Measurements from ENCODE around the gene JARID2.
"Not testable (repeated sequence)": the region's sequence is repeated elsewhere in the genome, so short reads cannot be mapped to it uniquely, and the experiment has no call there.

JARID2 gene

GRCh38 chr6:15287670-15288375 lies 42.0 kb downstream of the JARID2 start:
- DNase-seq (ENCODE audit: low read depth, low spot score): no peak
- in situ Hi-C loops (cut with HindIII; ENCODE audit: low sequenced_read_pairs): no loop called here
- H3K4me3 ChIP-seq (ENCODE audit: low read depth, low read length): no peak overlapping the region
- TF ChIP-seq CTCF (IDR thresholded peaks at IDR 0.05; ENCODE audit: low read depth, low read length): no peak

- TF ChIP-seq CTCF (IDR thresholded peaks at IDR 0.05; ENCODE audit: low read depth, low read length): no peak
- H3K4me3 ChIP-seq (ENCODE audit: low read depth, low read length): no peak overlapping the region
- DNase-seq (ENCODE audit: low read depth, low spot score): no peak
- in situ Hi-C loops (cut with HindIII; ENCODE audit: low sequenced_read_pairs): no loop called here
These were observed 43.0 kb downstream of the JARID2 start for GRCh38 chr6:15288856-15289255.

- in situ Hi-C loops (cut with HindIII; ENCODE audit: low sequenced_read_pairs); DNase-seq (ENCODE audit: low read depth, low spot score); H3K4me3 ChIP-seq (ENCODE audit: low read depth, low read length): not testable (repeated sequence)
These were observed 43.6 kb downstream of the JARID2 start for GRCh38 chr6:15289456-15289855.

DNA sequence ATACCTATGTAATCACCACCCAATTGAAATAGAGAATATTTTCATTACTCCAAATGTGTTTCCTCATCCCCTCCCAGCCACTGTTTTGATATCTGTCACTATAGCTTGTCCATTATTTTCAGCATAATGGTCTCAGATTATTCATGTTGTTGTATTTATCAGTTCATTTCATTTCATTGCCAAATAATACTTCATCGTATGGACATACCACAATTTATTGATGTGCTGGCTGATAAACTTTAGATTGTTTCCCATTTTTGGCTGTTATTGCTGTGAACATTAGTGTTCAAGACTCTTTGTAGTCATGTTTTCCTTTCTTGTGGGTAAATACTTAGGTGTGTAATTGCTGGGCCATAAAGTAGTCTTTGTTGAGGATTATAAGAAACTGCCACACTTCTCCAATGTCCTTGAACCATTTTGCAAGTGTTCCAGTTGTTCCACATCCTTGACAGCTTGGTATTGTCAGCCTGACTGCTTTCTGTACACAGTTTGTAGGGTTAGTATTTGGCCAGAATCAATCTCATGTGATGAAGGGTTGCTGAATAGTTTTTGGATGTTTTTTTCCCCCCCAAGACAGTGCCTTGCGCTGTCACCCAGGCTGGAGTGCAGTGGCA lies 44.3 kb downstream of the JARID2 start:
- in situ Hi-C loops (cut with HindIII; ENCODE audit: low sequenced_read_pairs): no loop called here
- no peak for DNase-seq (ENCODE audit: low read depth, low spot score)
- no peak for TF ChIP-seq CTCF (IDR thresholded peaks at IDR 0.05; ENCODE audit: low read depth, low read length)
- no peak overlapping the region for H3K4me3 ChIP-seq (ENCODE audit: low read depth, low read length)

GRCh38 chr6:15290962-15291704 lies 45.3 kb downstream of the JARID2 start:
- no peak for DNase-seq (ENCODE audit: low read depth, low spot score)
- in situ Hi-C loops (cut with HindIII; ENCODE audit: low sequenced_read_pairs): no loop called here
- no peak overlapping the region for H3K4me3 ChIP-seq (ENCODE audit: low read depth, low read length)
- TF ChIP-seq CTCF (IDR thresholded peaks at IDR 0.05; ENCODE audit: low read depth, low read length): no peak

- no peak for TF ChIP-seq CTCF (IDR thresholded peaks at IDR 0.05; ENCODE audit: low read depth, low read length)
- no peak overlapping the region for H3K4me3 ChIP-seq (ENCODE audit: low read depth, low read length)
- in situ Hi-C loops (cut with HindIII; ENCODE audit: low sequenced_read_pairs): no loop called here
- no peak for DNase-seq (ENCODE audit: low read depth, low spot score)
These were observed 46.9 kb downstream of the JARID2 start for GRCh38 chr6:15292721-15293302.
